ENCODE data around the gene ZSWIM3. TPM values are rescaled to one million over a fixed set of nuclear protein-coding genes. Genes with fewer than 3 reads are reported as not detected.
"Not testable (repeated sequence)": the region's sequence is repeated elsewhere in the genome, so short reads cannot be mapped to it uniquely, and the experiment has no call there.

The ZSWIM3 gene
- total RNA-seq, 4 donors from 2014 or later: 1.3 to 3.3 (median 2.1) TPM

GRCh38 chr20:45828589-45828988 is 28.8 kb upstream of the ZSWIM3 start:
- Histone ChIP-seq H3K9me3 (no peaks in the 10 kb centered on the region), H3K4me1 (peaks cover 56 to 64% of the 10 kb centered on the region in 2 donors), H3K36me3 (peaks cover 0 to 5% of the 10 kb centered on the region in 2 donors), H3K27me3 (no peaks in the 10 kb centered on the region), H3K27ac (peak overlapping the region; percentile 95 to 97 (median 96)), H3K4me3 (peak overlapping the region in 2 of 4 donors; percentile 15 to 63)
- in situ Hi-C loops (cut with MboI; ENCODE audit: low sequenced_read_pairs in 4 of 4) (loop anchor here in 1 of 4 donors (10.0 kb wide), 1 partner anchor 116 kb away; no protein-coding TSS in a partner anchor), intact Hi-C loops (cut with DNase I; ENCODE audit: low total_unique reads) (no loop called here)
- no peak for TF ChIP-seq CTCF (IDR thresholded peaks at IDR 0.05 in 4 of 5, conservative IDR thresholded peaks at IDR 0.05 in 1 of 5)
- TF ChIP-seq POLR2A (IDR thresholded peaks at IDR 0.05): peak in 1 of 2 donors; percentile 60
- peak; percentile 30 to 53 for ATAC-seq
- DNase-seq: peak; percentile 74 to 94

- in situ Hi-C loops (cut with MboI; ENCODE audit: low sequenced_read_pairs in 4 of 4): loop anchor here in 1 of 4 donors (10.0 kb wide), 1 partner anchor 115 kb away; no protein-coding TSS in a partner anchor
- ATAC-seq; H3K27me3 ChIP-seq; H3K9me3 ChIP-seq; H3K36me3 ChIP-seq; intact Hi-C loops (cut with DNase I; ENCODE audit: low total_unique reads); DNase-seq; H3K4me3 ChIP-seq: not testable (repeated sequence)
- Histone ChIP-seq H3K27ac (peak overlapping the region; percentile 95 to 97 (median 96)), H3K4me1 (peaks cover 49 to 60% of the 10 kb centered on the region in 2 donors)
These were observed 27.7 kb upstream of the ZSWIM3 start for GRCh38 chr20:45829673-45830106.

- Histone ChIP-seq H3K36me3 (peaks cover 0 to 6% of the 10 kb centered on the region in 2 donors), H3K4me3 (peak overlapping the region in 2 of 4 donors; percentile 73 to 79), H3K4me1 (peaks cover 49 to 66% of the 10 kb centered on the region in 2 donors), H3K27ac (peak overlapping the region; percentile 95 to 97 (median 96)), H3K27me3 (no peaks in the 10 kb centered on the region), H3K9me3 (no peaks in the 10 kb centered on the region)
- in situ Hi-C loops (cut with MboI; ENCODE audit: low sequenced_read_pairs in 4 of 4) (no loop called here), intact Hi-C loops (cut with DNase I; ENCODE audit: low total_unique reads) (loop anchor here (2.0 kb wide), 1 partner anchor 34 kb away; no protein-coding TSS in a partner anchor)
- DNase-seq (no peak), ATAC-seq (no peak)
- TF ChIP-seq CTCF (IDR thresholded peaks at IDR 0.05 in 4 of 5, conservative IDR thresholded peaks at IDR 0.05 in 1 of 5): no peak
- TF ChIP-seq POLR2A (IDR thresholded peaks at IDR 0.05): no peak
These were observed 24.8 kb upstream of the ZSWIM3 start for GRCh38 chr20:45832619-45833018.

- in situ Hi-C loops (cut with MboI; ENCODE audit: low sequenced_read_pairs in 4 of 4) (no loop called here), intact Hi-C loops (cut with DNase I; ENCODE audit: low total_unique reads) (loop anchor here (2.0 kb wide), 1 partner anchor 34 kb away; no protein-coding TSS in a partner anchor)
- peaks cover 46 to 66% of the 10 kb centered on the region in 2 donors for H3K4me1 ChIP-seq
- TF ChIP-seq POLR2A (IDR thresholded peaks at IDR 0.05) (no peak), CTCF (IDR thresholded peaks at IDR 0.05 in 4 of 5, conservative IDR thresholded peaks at IDR 0.05 in 1 of 5) (no peak)
- H3K36me3 ChIP-seq: peaks cover 0 to 13% of the 10 kb centered on the region in 2 donors
- peak within 1 kb of the TSS; percentile 95 to 97 (median 96) for H3K27ac ChIP-seq
- no peaks in the 10 kb centered on the region for H3K9me3 ChIP-seq
- H3K27me3 ChIP-seq: no peaks in the 10 kb centered on the region
- peak within 1 kb of the TSS; percentile 73 to 80 (median 79) for H3K4me3 ChIP-seq
- DNase-seq: peak; percentile 70 to 87
- ATAC-seq: peak; percentile 47 to 57
These were observed 24.2 kb upstream of the ZSWIM3 start, which contains the start of gene SNX21 for GRCh38 chr20:45833030-45833882. Gene SNX21, plus strand, starts transcription at chr20:45833799. Its CDS starts 121 bp downstream, at chr20:45833920.

Measured in gastrocnemius medialis (tissue), 4 donors.